HK-2 (cell line): Measurements from ENCODE around the gene FAN1.
A peak's percentile ranks its signal among the peaks of the same experiment; 100 is the strongest.

ENCODE experiments used
- DNase-seq: peaks from one replicate; pipeline ENCODE4 v3.0.0-alpha.2; 2018; ENCODE audit not compliant: unreplicated experiment

Gene FAN1

DNA sequence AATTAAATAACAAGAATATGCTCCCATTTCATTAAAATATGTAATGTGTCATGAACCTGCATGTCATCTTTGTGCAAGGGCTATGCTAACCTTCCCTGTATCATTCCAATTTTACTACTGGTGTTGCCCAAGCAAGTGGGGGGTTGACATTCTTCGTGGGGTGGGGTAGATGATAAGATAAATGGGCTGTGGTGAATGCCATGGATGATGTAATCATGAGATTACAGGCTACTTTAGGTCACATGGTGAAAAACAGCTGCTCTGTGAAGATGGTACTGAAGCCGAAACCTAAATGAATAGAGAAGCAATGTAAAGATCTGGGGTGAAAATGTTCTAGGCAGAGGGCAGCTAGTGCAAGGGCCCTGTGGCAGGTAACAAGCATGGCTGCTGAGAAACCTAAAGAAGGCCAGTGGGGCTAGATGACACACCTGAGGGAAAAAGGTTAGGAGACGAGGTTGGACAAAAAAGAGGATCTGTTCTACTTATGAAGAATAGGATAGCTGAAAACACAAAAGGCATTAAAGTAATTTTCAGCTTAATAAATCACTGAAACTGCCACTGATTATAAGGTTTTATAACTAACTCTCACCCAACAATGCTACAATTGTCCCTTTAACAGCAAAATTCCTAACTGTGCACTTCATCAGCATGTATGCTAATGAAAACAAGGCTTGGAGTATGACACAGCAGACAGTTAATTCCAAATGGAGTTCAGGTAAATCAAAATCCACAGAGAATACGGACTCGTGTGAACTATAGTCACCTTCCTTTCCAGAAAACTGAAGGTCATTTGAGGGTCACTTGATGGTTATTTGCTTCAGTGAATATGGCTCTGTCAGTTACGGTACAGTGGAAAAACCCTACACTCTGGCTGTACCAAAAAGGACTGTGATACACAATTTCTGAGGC lies 52.8 kb downstream of the FAN1 start:
- DNase-seq: no peak

DNA sequence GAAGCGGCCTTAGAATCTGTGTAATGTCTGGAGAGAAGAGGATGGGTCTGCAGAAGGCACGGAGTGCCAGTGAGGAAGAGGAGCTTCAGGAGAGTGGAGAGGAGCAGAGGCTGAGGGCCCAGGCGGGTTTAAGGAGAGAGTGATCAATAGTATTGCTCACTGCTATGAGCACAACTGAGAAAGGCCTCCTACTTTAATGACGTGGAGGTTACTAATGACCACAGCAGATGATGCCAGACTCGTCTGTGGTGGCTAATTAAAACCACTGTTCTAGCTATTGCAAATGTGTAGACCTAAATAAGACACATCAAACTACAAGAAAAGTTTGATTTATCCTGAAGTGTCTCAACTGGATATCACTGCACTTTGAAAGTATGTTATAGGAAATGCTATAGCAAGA lies 54.5 kb downstream of the FAN1 start:
- DNase-seq: no peak

DNA sequence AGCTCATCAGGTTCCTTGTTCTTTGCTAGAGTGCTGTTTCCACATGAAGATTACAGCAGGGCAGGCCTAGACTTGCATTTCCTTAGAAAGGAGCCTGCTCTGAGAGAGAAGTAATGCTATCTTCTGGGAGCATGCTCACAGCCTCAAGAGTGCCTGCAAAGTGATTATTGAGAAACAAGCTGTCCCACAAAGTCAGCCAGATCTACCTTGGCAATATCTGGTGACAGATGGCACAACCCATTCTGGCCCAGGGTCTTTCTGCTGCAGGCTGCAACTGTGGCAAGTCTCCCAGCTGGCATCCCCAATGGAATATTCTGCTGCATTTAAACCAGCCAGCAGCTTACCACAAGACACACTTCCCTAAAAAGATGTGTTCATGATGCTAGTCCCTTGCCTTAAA lies 58.4 kb downstream of the FAN1 start:
- no peak for DNase-seq

DNA sequence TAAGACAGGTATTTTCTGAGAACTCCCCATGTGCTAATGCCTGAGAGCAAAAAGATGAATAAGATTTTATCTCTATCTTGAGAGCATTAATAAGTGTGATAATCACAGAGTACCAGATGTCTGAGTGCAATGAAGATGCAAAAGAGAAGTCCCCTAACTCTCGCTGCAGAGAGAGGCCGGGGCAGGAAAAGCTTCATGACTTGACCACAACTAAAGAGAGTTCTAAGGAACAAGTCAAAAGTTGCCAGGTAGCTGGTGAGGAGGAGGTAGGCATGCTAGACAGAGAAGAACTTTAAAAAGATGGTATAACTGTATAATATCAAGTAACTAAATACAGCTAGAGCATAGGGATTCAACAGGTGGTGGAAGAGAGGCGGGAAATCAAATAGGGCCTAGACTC lies 58.9 kb downstream of the FAN1 start:
- DNase-seq: no peak

DNA sequence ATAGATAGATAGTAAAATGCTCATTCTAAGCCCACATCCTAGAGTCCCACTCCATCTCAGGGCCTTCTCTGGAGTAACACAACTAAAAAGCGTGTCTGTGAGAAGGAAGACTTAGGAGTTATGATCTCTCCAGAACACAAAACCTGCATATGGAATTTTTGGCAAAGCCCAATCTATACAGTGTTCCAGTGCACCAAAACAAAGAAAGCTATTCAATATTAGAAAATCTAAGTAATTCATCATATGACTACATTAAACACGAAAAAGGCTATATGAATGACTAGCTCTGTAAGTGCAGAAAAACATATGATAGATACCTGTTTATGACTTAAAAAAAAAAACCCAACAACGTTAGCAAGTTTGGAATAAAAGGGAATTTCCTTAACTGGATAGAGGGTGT lies 60.0 kb downstream of the FAN1 start:
- no peak for DNase-seq

DNA sequence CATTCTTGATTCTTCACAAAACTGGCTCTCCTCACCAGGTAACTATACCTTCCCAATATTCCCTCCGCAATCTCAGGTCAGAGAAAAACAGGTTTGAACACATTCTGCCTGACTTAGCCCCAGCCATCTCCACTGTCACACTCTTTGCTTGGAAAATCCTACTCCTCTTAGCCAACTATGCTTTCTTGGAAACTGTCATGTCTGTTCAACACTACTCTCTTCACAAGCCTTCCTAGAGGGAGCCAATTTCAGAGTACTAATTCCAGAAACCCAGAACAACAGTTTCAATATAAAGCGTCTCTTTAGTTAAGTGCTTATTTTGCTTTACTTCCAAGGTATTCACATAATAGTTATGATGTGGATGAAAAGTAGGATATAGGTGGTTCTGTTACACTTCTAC lies 66.0 kb downstream of the FAN1 start:
- DNase-seq: no peak

DNA sequence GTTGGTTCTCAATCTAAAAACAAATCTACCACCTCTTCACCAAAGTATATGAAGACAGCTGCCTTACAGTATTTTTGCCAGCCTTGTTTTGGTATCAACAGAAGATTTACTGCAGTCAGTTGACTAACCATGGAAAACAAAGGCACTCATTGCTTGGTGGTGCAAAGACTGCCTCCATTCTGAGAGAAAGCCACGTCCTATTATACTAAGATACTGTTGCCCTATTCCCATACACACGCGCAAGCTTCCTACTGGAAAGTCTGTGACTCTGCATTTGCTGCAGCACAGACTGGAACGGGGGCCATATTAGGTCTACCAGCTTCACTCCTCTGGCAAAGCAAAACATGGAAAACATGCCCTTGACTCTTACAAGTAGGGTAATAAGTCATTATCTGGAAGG lies 69.7 kb downstream of the FAN1 start:
- DNase-seq: no peak

DNA sequence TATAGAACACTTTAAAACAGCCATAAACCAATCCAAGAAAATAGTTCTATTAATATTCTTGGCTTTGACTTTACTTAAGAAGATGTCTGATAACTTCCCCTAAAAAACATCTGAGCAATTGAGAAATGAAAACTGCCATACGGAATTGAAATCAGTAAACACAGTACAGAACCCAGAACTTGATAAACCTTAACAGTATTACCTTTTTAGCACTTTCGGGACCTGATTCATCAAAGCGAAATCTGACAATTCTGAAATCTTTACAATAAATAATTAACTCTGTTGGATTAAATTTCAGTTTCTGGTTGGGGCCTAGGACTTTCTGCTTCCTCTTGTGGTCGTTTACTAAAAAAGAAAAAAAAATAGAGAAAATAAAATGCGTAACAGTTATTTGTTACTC lies 70.4 kb downstream of the FAN1 start:
- no peak for DNase-seq

DNA sequence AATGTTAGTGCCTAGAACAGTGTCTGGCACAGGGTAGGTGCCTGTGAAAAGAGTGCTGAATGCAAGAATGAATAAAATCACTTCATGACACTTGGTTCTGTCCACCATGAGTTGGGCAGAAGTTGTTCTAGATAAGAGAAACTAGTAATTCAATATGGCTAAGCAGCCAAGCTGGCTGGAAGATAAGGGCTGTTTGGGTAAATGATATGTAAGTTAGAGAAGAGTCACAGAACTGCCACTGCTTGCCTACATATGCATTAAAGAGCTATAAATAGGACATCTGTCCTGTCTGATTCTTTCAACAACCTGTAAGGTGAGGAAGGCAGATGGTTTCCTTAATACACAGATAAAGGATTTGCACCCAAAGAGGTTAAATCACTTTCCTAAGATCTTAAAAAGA lies 74.6 kb downstream of the FAN1 start:
- DNase-seq: no peak

DNA sequence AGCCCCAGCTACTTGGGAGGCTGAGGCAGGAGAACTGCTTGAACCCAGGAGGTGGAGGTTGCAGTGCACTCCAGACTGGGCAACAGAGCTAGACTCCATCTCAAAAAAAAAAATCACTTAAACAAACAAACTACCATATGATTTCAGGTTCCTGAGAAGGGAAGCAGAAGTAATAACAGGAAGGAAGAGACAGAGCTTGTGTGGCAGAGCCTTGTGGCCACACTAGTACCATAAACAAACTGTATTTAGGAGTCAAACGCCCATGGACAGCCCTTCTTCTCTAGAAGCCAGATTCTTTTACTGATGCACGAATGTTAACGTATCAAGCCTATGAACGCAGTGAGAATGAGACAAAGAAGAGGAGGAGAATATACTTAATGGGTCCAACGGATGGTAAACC lies 75.7 kb downstream of the FAN1 start:
- DNase-seq: no peak

DNA sequence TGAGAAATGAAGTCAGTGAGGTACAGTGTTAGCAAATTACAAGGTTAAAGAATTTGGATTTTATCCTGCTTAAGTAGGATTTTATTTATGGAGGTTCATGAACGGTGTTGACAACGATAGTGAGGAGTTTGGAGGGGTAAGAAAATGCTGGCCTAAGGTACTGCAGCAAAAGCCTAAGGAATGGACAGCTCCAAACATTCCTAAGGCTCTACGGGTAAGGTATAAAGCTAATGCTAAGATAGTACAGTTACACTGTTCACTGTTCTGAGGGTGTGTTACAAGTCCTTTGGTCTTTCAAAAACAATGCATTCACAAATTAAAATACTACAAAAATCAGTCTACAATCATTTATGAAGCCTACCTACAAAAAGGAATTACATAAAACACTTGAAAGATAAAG lies 80.4 kb downstream of the FAN1 start:
- DNase-seq: no peak

DNA sequence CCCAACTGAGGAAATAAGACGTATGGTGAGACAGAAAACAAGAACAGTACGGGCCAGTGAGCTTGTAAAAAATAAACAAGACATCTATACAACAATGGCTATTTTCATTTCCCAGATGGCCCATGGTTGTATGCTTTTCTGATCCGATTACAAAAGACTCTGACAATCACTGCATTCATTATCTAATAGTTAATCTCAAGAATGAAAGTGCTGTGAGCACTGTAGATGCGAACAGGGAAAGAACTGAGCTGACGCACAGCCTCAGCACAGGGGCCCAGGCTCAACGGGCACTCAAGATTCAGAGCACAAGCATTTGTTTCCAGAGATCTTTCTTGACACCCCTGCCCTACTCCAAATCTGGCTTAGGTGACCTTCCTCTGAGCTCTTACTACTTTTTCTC lies 80.8 kb downstream of the FAN1 start:
- DNase-seq: no peak

DNA sequence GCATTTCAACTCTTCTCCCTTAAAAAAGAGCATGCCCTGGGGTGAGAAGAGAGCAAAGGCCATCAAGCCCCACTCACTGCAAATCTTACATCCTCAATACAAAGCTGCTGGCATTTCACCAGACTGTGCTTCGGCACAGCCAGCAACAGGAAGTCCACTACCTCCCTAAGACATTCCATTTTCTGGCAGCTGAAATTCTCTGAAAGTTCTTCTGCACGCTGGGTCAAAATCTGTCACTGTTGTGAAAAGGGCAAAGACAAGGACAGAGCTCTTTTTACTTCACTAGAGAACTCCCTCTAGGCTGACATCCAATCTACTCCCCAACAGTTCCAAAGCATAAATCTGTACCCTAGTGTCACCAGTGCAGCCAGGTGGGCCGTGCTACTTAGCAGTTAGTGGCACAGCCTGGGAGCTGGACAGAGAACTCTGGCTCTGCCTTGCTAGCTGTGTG lies 81.4 kb downstream of the FAN1 start:
- DNase-seq: no peak

DNA sequence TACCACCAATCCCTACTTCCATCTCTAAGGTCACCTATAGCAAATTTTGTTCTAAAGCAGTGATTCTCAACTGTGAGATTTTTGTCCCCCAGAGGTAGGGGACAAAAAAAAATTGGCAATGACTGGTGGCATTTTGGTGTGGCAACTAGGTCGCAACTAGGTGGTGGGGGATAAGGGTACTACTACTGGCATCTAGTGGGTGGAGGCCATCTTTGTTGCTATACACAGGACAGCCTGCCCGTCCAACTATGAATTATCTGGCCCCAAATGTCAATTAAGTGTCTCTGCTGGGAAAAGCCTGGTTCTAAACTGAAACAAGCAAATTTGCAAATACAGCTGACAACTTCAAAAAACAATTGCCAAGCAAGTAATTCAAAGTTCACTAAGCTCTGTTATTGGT lies 86.3 kb downstream of the FAN1 start:
- no peak for DNase-seq

DNA sequence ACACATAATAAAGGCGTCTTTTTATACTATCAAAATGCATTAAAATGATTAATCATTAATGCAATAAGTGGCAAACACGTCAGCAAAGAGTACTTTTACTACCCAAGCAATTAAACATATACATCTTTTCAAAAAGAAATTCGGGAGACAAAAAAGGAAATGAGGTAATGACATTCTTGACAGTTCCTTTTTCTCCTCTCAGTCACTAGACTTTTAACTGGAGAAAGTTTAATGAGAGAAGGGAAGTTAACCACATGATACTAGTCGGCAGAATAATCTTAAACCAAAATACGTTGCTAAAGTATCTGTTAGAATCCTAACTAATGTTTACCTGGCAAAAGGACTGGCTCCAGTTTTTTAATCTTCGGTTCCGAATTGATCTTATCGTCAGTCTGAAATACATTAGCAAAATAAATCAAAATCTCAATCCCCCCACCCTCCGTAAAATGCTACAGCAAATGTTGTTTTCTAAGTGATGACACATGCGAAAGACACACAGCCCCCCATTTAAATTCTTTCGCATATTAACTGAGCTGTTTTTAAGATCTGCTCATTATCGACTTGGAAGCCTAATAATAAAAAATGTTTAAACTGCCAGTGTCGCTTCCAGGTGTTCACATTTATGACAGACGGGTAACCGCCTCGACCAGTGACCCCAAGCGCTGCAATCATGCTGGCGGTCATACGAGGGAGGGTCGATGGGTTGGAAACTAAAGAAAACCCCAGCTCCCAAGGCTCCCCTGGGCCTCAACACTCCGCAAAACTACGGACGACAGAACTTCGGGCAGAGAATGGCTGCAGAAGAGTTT lies 86.9 kb downstream of the FAN1 start:
- no peak for DNase-seq

DNA sequence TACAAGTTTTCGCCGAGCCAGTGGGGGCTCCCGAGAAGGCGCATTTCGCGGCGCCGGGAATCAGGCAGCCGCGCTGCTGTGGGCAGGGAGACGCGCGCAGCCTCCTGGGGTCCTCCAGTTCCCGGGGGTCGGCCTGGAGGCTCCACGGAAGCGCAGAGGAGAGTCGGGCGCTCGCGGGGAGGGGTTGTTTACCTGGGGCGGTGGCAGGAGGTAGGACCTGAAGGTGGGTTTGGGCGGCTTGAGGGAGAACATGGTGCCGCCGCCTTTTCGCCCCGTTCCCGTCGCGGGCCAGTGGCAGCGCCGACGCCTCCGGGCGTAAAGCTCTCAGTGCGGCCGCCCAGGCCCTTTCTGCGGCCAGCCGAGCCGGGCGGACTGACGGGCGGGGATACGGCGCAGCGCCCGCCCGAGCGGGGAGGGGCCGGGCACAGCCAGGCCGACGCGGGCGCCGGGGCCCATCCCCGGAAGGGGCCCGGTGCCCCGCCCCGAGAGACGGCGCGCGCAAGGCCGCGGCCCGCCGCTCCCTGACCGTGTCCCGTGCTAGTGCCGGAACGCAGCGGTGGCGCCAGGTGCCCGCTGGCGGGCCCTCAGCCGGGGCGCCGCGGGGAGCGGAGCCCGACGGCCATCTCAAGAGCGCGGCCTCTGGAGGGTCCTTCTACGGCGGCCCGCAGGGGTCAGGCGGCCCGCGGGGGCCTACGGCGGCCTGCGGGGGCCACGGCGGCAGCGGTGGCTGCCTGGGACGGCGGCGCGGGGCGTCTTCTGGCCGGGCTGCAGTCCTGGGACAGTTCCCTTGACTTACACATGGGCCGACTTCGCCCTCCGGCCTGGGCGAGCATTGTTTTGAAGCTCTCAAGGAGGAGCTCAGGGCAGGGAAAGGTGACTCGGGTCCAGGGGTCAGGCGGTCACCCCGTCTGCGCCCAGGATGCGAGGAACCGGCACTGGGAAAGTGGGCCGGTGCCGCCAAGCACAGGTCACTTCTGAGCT lies 87.8 kb downstream of the FAN1 start, which contains the start of gene MTMR10:
MTMR10 (minus strand) TSS at position 374 of the 981 bp plus-strand sequence; CDS start at position 252, 122 bp downstream.
- DNase-seq: peak; percentile 66

DNA sequence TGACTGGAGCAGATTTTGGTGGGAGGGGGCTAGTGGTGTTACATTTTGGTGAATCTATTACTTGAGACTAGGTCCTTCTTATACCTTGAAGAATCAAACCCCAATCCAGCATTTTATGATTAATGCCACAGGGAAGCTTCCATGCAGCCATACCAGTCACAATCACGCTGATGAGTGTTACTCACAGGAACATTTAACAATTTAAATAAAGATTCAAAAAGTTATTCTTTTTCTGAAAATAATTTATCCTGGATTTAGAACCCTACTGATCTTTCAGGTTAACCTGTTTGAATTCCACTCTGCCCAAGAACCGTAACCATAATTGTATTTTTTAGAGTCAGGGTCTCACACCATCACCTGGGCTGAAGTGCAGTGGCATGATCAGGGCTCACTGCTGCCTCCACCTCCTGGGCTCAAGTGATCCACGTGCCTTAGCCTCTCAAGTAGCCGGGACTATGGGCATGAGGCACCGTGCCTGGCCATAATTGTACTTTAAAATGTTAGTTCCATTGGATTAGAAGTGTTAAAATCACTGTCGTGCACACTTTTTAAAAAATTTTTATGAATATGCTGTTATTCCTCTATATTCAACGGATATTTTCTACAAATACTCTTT lies 88.6 kb downstream of the FAN1 start:
- DNase-seq: peak; percentile 32
